GM06990 (cell line): ENCODE data around the gene TSPAN16.

ENCODE experiments used
- DNase-seq: peaks from one replicate; pipeline ENCODE4 v3.0.0-alpha.2; 2011; ENCODE audit not compliant: insufficient read length; ENCODE audit errors: extremely low read depth
- H3K27me3 ChIP-seq: replicated peaks from 2 replicates; pipeline ENCODE4 v1.6.0; 2011; ENCODE audit warnings: low read length; ENCODE audit not compliant: control insufficient read depth, insufficient read depth
- H3K36me3 ChIP-seq: 2 replicates; pipeline ENCODE4 v1.5.1; 2011; ENCODE audit warnings: low read length; ENCODE audit not compliant: control insufficient read depth, insufficient read depth
- H3K4me3 ChIP-seq: replicated peaks from 2 replicates; pipeline ENCODE4 v1.5.1; 2011; ENCODE audit warnings: low read depth, mild to moderate bottlenecking, control low read depth, low read length
- CTCF ChIP-seq: IDR thresholded peaks from 2 replicates; pipeline ENCODE4 v1.5.1; 2011; ENCODE audit warnings: low read length, control low read depth, mild to moderate bottlenecking, inconsistent platforms; ENCODE audit not compliant: insufficient read depth, poor library complexity, severe bottlenecking

The TSPAN16 gene

DNA sequence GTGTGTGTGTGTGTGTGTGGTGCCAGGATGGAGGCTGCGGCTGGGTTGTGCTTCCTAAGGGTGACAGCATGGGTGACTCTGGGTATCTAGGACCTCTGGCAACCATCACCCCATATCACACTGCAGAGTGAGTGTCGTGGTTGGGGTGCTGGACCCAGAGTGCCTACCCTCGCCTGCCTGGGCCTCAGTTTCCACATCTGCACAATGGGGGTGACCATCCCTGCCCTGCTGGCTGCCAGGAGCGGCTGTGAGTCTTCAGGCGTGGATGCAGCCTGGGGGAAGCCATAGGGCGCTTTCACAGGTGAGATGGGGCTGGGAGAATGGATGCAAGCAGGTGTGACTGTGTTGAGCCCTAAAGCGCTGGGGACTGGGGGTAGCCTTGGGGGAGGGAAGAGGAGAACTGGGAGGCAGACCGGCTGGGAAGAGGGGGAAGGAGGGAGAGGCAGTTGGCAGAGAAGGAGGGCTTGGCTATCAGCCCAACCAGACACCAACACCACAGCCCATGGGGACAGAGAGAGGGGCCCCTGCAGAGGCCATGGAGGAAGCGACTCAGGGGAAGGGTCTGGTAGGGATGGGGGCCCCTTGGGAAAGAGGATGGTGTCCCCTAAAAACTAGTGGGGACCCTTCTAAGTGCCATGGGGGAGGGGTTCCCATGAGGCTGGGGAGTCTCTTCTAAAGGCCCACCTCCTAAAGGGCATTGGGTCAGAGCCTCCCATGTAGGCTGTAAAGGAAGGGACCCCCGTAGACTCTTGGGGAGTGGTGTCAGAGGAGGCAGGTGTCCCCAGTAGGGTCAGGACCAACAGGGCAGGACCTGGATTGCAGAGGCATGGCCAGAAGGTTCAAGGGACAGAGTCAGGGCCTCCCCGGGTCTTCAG lies 61.0 kb downstream of the TSPAN16 start:
- Histone ChIP-seq H3K27me3 (no peaks in the 10 kb centered on the region; the same call in 1 of the 2 replicates), H3K4me3 (no peak overlapping the region), H3K36me3 (no peaks in the 10 kb centered on the region)
- no peak for DNase-seq
- TF ChIP-seq CTCF, result no peak

GRCh38 chr19:11359421-11359820 lies 63.5 kb downstream of the TSPAN16 start:
- DNase-seq, result no peak
- Histone ChIP-seq H3K27me3 (no peaks in the 10 kb centered on the region; the same call in 1 of the 2 replicates), H3K36me3 (no peaks in the 10 kb centered on the region), H3K4me3 (no peak overlapping the region)
- TF ChIP-seq CTCF, result no peak

- Histone ChIP-seq H3K4me3 (no peak overlapping the region), H3K36me3 (peaks cover 3% of the 10 kb centered on the region; the same call in 1 of the 2 replicates), H3K27me3 (no peaks in the 10 kb centered on the region)
- TF ChIP-seq CTCF, result no peak
- DNase-seq, result no peak
These were observed 65.2 kb downstream of the TSPAN16 start for GRCh38 chr19:11361037-11361770.

GRCh38 chr19:11361771-11362731 lies 66.1 kb downstream of the TSPAN16 start:
- peaks cover 3% of the 10 kb centered on the region; the same call in 1 of the 2 replicates for H3K36me3 ChIP-seq
- no peak for TF ChIP-seq CTCF
- no peaks in the 10 kb centered on the region for H3K27me3 ChIP-seq
- no peak for DNase-seq
- no peak overlapping the region for H3K4me3 ChIP-seq

DNA sequence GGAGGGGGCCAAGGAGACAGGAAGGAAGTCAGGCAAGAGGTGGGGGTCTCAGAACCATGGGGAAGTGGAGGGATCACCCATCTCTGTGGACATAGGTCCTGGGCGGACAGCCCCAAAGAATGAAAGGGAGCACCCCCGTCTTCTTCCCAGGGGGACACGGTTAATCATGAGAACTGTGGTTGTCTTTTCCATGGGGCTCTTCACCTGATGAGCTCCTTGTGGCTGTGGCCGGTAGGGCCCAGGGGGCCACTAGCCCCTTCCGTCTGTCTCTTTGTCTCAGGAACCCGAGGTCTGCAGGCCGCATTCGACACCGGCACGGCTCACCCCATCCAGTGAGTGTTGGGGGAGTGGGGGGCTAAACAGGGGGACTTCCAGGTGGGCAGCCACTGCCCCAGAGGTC lies 67.9 kb downstream of the TSPAN16 start:
- DNase-seq, result no peak

More for the DNA sequence above, 67.9 kb downstream of the TSPAN16 start:
- Histone ChIP-seq H3K4me3 (no peak overlapping the region), H3K36me3 (peaks cover 7% of the 10 kb centered on the region), H3K27me3 (no peaks in the 10 kb centered on the region)
- no peak for TF ChIP-seq CTCF
